22Rv1 (cell line): Measurements from ENCODE around the gene IFNG-AS1.

Experiments
- CTCF ChIP-seq: fragments of 450-650 bp; IDR thresholded peaks from 2 replicates; pipeline ENCODE4 v1.5.1; 2017; ENCODE audit warnings: mild to moderate bottlenecking
- ZFX ChIP-seq: fragments of 450-650 bp; IDR thresholded peaks from 2 replicates; pipeline ENCODE4 v1.6.1; 2017; ENCODE audit warnings: antibody characterized with exemption, borderline replicate concordance

- TF ChIP-seq CTCF (no peak), ZFX (no peak)
Measured at GRCh38 chr12:67939611-67940010, 49.6 kb upstream of the IFNG-AS1 start.
